ENCODE measurements around the gene ARL6IP6. TPM values are rescaled to one million over a fixed set of nuclear protein-coding genes. Genes with fewer than 3 reads are reported as not detected.
A peak's percentile ranks its signal among the peaks of the same experiment; 100 is the strongest.

Gene ARL6IP6
- polyA plus RNA-seq, 1 experiment, result 7.9 TPM

GRCh38 chr2:152715112-152715511 lies 3.3 kb upstream of the ARL6IP6 start:
- H3K36me3 ChIP-seq (ENCODE audit: control insufficient read depth, insufficient read depth, low read length), result no peaks in the 10 kb centered on the region
- POLR2A ChIA-PET, result no interaction called here
- no peak for DNase-seq (ENCODE audit: low read depth)
- no peaks in the 10 kb centered on the region for H3K27me3 ChIP-seq (ENCODE audit: control insufficient read depth, insufficient read depth, low read length)
- TF ChIP-seq CTCF (IDR thresholded peaks at IDR 0.05; ENCODE audit: insufficient read depth, low read depth, low read length), result no peak
- H3K4me3 ChIP-seq (ENCODE audit: low read depth, low read length), result no peak overlapping the region
- CTCF ChIA-PET, result interaction anchor here (0.6 to 2.5 kb wide), 3 partner anchors 11 to 535 kb away, joined by 3 to 5 read pairs (median 3); no protein-coding TSS in a partner anchor

GRCh38 chr2:152715854-152716428 lies 2.5 kb upstream of the ARL6IP6 start:
- ChIA-PET CTCF (interaction anchor here (0.6 to 2.5 kb wide), 8 partner anchors 9 to 540 kb away, joined by 3 to 5 read pairs (median 3); partner anchors contain the start of gene STAM2), POLR2A (interaction anchor here (0.7 kb wide), 1 partner anchor 169 kb away, joined by 7 read pairs; no protein-coding TSS in a partner anchor)
- no peaks in the 10 kb centered on the region for H3K36me3 ChIP-seq (ENCODE audit: control insufficient read depth, insufficient read depth, low read length)

DNA sequence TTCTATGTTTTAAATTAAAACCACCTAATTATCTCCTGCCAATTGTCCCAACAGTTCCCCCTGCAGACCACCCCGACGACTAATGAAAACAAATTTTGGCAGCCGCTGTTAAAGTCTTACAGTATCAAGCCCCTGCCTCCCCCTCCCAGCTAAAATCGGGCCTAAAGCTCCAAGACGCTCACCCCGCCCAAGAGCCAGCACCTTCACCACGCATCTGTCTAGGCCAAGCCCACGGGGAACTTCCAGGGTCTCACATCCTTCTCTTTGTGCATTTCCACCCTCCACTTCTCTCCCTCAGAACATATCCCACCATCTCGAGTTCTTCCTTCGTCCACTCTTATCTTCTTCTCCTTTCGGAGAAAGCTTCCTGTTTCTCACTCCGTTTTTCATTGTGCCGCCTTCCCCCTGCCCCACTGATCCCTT lies 1.6 kb upstream of the ARL6IP6 start:
- no peak for TF ChIP-seq CTCF (IDR thresholded peaks at IDR 0.05; ENCODE audit: insufficient read depth, low read depth, low read length)
- CTCF ChIA-PET, result interaction anchor here (0.7 to 2.5 kb wide), 7 partner anchors 9 to 541 kb away, joined by 3 to 5 read pairs (median 3); partner anchors contain the start of gene STAM2
- no peak for DNase-seq (ENCODE audit: low read depth)
- Histone ChIP-seq H3K27me3 (ENCODE audit: control insufficient read depth, insufficient read depth, low read length) (no peaks in the 10 kb centered on the region), H3K36me3 (ENCODE audit: control insufficient read depth, insufficient read depth, low read length) (no peaks in the 10 kb centered on the region), H3K4me3 (ENCODE audit: low read depth, low read length) (peak overlapping the region; percentile 72)
- POLR2A ChIA-PET, result interaction anchor here (0.6 kb wide), 5 partner anchors 13 to 1320 kb away, joined by 4 to 10 read pairs (median 6); no protein-coding TSS in a partner anchor

More at GRCh38 chr2:152715854-152716428, 2.5 kb upstream of the ARL6IP6 start:
- no peak for DNase-seq (ENCODE audit: low read depth)
- peak overlapping the region; percentile 72 for H3K4me3 ChIP-seq (ENCODE audit: low read depth, low read length)
- no peaks in the 10 kb centered on the region for H3K27me3 ChIP-seq (ENCODE audit: control insufficient read depth, insufficient read depth, low read length)
- peak; percentile 47 for TF ChIP-seq CTCF (IDR thresholded peaks at IDR 0.05; ENCODE audit: insufficient read depth, low read depth, low read length)

- peak; percentile 88 for DNase-seq (ENCODE audit: low read depth)
- Histone ChIP-seq H3K36me3 (ENCODE audit: control insufficient read depth, insufficient read depth, low read length) (no peaks in the 10 kb centered on the region), H3K4me3 (ENCODE audit: low read depth, low read length) (peak within 1 kb of the TSS; percentile 72), H3K27me3 (ENCODE audit: control insufficient read depth, insufficient read depth, low read length) (no peaks in the 10 kb centered on the region)
- POLR2A ChIA-PET, result interaction anchor here (0.6 kb wide), 4 partner anchors 12 to 1321 kb away, joined by 4 to 10 read pairs (median 7); no protein-coding TSS in a partner anchor
- 0 out of 2 replicates have a peak, but pooled peaks have one; percentile 5 for TF ChIP-seq CTCF (IDR thresholded peaks at IDR 0.05; ENCODE audit: insufficient read depth, low read depth, low read length)
- CTCF ChIA-PET, result interaction anchor here (0.7 to 2.5 kb wide), 4 partner anchors 9 to 23 kb away, joined by 3 to 5 read pairs (median 3); no protein-coding TSS in a partner anchor
Measured at GRCh38 chr2:152717228-152718075, 968 bp upstream of the ARL6IP6 start, which contains the start of gene PRPF40A. TSS of gene PRPF40A (minus strand) at chr2:152717461. CDS start at chr2:152717439, 22 bp downstream.
